GM18505 (cell line): Measurements from ENCODE around the gene TANGO6.

Experiments used
- ATAC-seq: cut with Tn5 transposase; IDR thresholded peaks from one replicate; pipeline ENCODE4 v1.9.1; 2021; ENCODE audit not compliant: unreplicated experiment
- POLR2A ChIP-seq: IDR thresholded peaks from 4 replicates; pipeline ENCODE4 v1.6.1; 2011; ENCODE audit warnings: borderline replicate concordance; ENCODE audit not compliant: insufficient read depth, insufficient read length; ENCODE audit errors: extremely low read depth

Gene TANGO6

DNA sequence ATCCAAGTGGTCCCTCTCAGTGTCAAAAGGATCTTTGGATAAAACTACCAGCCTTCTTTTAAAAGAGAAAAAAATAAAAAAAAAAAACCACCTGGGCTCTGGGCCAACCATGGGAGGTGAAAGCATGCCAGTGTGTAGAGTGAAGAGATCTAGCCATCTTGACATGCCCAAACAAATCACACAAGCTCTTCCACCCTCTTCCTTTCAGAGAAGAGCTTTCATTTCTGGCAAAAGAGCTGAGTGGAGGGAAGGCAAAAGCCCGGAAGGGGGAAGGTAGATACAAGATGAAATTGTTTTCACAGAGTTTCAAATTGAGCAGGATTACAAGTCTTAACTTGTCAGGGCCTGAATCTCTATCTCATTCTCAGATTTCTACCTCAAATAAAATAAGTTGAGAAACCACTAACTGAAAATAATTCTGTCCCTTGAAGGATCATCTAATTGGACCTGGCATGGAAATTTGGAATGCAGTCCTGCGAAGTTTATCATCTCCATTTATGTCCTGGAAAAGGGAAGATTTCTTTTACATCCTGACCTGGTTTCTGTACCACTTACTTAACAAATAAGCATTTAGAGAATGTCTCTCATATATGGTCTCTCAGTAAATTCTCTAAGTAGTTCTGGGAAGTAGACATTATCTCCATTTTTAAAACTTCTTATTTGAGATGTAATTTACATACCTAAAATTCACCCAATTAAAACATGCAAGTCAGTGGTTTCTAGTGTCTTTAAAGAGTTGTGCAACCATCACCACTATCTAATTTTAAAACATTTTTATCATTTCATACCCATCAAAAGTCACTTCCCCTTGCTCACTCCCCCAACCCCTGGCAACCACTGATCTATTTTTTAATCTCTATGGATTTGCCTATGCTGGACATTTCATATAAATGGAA, 93.7 kb downstream of the TANGO6 start:
- TF ChIP-seq POLR2A: no peak
- no peak for ATAC-seq

DNA sequence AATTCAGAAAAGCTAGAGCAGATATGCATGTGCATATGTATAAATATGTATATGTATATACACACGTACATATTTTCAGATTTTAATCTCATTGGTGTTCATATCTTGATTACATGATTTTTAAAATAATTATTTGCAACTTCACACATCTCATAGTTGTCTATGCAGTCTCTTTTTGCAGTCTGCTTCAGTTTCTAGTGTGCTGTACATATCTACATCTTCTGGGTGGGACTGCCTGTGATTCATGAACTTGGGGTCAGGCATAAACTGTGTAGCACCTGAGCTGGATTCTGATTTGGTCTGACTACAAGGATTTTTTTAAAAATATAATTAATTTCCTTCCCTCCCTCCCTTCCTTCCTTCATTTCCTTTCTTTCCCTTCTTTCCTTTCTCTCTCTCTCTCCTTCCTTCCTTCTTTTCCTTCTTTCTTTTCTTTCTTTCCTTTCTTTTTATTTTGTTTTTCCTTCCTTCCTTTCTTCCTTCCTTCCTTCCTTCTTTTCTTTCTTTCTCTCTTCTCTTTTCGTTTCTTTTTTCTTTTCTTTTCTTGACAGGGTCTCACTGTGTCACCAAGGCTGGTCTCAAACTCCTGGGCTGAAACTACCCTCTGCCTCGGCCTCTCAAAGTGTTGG, 96.5 kb downstream of the TANGO6 start:
- no peak for ATAC-seq
- TF ChIP-seq POLR2A: no peak

GRCh38 chr16:68940816-68941215, 97.5 kb downstream of the TANGO6 start:
- ATAC-seq: no peak
- TF ChIP-seq POLR2A: no peak

DNA sequence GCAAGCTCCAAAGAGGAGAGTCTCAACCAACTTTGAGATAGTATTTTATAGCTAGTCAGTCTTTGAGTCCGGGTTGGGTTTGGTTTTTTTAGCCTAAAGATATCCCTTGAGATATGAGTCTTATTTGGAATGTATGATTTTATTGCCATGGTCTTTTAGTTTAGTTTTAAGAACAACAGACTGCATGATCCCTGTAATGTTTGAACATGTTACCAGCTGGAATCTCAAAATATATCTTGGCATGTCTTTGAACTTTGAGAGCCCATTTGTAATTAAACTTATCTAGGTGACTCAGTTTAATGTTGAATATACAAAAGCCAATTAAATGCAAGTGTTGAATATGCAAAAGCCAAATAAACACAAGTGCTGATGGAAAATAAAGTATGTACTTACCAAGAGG, 100.6 kb downstream of the TANGO6 start:
- TF ChIP-seq POLR2A: no peak
- ATAC-seq: no peak

DNA sequence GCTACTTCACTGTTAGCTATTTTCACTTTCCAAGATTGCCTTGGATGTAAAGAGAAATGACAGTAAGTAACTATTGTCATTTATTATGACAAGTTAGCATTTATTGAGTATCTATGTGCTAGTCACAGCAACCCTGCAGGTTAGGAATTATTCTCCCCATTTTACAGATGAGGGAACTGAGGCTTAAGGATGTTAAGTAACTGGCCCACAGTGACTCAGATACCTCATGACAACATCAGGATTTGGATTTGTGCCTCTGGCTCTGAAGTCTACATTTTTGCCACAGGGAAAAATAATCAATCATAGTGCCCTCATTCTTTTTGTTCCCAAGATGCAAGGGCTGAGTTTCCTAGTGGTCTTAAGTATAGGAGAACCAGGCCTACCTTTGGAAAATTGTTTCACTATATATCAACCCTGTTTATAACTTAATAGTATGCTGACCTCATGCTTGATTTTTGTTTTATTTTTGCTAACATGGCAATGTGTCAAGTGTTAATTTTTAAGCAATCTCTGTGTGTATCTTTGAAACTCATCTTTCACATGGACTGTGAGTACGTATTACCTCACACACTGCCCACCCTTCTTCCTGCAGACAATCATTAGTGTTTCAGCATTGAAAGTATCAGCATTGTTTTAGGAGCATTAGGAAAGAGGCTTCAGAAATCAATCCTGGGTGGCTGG, 105.0 kb downstream of the TANGO6 start:
- TF ChIP-seq POLR2A: no peak
- no peak for ATAC-seq

DNA sequence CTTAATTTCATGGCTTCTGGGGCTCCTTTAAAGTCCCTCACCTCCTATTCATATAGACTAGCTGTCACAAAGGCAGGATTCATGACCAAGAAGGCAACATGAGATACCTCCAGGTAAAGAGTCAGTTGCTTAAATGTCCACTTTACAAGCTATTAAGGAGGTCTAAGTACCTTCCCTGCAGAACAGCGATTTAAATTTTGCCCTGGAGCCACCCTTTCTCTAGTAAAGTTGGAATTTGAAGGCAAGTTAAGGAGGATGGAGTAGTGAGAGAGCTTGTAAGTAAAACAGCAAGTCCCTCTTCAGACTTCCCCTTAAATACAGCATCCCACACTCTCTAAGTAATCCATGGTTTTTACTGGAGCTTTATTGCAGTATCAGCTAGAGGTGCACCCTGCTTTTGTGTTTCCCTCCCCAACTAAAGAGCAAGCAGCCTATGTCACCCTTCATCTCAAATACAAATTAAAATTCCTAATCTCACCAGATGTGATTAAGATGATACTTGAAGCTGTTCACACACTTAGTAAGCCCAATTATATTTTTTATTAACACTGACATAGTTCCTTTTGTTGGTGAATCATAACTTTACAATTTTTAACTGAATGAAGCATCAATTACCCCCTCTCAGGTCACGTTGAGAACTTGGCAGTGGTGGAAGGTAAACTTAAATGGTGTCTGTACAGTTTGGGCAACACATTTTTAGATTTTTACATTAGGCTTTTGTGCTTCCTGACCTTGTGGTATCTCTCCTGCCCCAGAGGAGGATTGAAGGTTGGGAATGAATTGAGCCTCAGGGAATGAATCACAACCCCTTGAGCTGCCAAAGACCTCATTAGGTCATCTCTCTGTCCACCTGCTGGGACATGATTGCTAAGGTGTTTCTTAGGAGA, 108.9 kb downstream of the TANGO6 start:
- no peak for TF ChIP-seq POLR2A
- ATAC-seq: no peak

- ATAC-seq: no peak
- no peak for TF ChIP-seq POLR2A
Observed at GRCh38 chr16:68954911-68955635, 111.7 kb downstream of the TANGO6 start.

GRCh38 chr16:68960910-68961309, 117.6 kb downstream of the TANGO6 start:
- ATAC-seq: no peak
- TF ChIP-seq POLR2A: no peak

GRCh38 chr16:68961778-68962402, 118.6 kb downstream of the TANGO6 start:
- no peak for ATAC-seq
- no peak for TF ChIP-seq POLR2A

DNA sequence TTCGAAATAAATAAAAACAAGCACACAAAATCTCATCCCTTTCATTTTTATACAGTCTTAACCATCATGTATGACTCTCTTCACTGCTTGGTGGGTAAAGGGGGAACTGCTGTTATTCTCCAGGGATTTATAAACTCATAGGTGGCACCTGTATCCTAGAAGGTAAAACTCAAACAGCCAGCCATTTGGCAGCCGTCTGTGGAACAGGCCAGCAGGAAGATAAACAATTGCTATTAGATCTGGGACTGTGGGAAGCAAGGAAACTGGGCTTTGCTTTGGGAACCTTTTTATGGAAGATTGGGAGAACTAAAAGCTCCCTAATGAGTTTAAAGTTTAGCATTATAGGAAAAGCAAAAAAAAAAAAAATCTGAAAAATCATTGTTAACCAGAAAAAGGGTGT, 126.0 kb downstream of the TANGO6 start:
- TF ChIP-seq POLR2A: no peak
- ATAC-seq: no peak

DNA sequence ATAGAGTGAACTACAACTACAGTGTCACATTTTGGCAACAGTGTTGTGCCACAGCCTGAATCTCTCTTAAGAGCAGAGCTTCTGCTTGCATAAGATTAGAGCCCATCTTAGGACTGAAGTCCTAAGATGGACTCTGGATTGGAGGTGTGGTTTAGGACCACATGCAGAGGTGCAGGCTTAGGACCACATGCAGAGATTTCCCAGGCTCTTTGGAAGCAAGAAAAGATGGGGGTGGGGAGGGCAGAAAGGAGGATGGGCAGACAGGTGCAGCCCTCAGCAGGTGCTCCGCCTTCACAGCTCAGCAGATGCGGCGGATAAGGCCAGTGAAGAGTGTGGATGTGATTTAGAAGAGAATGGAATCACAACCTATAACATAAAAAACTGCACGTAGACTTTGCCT, 128.7 kb downstream of the TANGO6 start:
- TF ChIP-seq POLR2A: no peak
- ATAC-seq: no peak

- no peak for ATAC-seq
- TF ChIP-seq POLR2A: no peak
Observed at GRCh38 chr16:68972720-68973119, 129.4 kb downstream of the TANGO6 start.
